ENCODE results near the gene VAV2.

The VAV2 gene, protein sequence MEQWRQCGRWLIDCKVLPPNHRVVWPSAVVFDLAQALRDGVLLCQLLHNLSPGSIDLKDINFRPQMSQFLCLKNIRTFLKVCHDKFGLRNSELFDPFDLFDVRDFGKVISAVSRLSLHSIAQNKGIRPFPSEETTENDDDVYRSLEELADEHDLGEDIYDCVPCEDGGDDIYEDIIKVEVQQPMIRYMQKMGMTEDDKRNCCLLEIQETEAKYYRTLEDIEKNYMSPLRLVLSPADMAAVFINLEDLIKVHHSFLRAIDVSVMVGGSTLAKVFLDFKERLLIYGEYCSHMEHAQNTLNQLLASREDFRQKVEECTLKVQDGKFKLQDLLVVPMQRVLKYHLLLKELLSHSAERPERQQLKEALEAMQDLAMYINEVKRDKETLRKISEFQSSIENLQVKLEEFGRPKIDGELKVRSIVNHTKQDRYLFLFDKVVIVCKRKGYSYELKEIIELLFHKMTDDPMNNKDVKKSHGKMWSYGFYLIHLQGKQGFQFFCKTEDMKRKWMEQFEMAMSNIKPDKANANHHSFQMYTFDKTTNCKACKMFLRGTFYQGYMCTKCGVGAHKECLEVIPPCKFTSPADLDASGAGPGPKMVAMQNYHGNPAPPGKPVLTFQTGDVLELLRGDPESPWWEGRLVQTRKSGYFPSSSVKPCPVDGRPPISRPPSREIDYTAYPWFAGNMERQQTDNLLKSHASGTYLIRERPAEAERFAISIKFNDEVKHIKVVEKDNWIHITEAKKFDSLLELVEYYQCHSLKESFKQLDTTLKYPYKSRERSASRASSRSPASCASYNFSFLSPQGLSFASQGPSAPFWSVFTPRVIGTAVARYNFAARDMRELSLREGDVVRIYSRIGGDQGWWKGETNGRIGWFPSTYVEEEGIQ

DNA sequence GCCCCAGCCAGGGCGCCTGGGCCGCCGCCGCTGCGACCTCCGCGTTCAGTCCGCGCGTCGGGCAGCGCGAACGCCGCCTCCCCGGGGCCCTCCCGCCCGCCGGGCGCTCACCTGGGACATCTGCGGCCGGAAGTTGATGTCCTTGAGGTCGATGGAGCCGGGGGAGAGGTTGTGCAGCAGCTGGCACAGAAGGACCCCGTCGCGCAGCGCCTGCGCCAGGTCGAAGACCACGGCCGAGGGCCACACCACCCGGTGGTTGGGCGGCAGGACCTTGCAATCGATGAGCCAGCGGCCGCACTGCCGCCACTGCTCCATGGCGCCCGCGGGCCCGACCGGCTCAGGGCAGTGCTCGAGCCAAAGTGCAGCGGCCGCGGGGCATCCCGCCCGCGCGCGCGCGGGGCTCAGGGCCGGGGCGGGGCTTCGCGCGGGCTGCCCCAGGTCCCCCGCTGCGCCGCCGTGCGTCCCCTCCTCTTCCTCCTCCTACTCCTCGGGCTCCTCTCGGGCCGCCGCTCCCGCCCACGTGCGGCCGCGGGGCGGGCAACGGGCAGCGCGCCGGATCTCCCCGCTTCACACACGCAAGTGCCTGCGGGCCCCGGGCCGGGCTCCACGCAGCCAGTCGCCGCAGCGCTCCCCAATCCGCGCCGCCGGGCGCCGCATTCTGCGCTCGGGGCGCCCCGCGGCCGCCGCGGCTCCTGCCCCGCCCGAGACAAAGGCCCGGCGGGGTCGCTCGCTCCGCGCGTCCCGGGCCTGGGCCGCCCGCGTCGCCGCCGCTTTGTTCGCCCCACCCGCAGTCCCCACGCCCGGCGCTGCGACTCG, at the start of gene VAV2:
Gene VAV2 (minus strand): TSS at position 361 of the 816 bp plus-strand sequence. CDS start 46 bp downstream, at position 315.
- DNase-seq = peak; percentile 66 to 87 (median 72)

DNA sequence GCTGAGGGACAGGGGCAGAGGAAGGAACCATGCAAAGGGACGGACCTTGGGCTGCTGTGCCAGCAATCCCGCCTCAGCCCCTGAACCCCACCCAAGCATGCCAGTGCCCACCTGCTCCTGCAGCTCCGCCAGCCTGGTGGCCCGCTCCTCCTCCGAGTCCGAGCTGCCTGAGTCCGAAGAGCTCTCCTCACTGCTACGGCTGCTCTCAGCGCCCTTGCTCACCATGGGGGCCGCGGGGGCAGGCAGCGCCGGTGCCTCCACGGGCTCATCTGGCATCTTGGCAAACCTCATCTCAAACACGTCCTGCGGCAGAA, 49.5 kb upstream of the VAV2 start:
- no peak for DNase-seq

DNA sequence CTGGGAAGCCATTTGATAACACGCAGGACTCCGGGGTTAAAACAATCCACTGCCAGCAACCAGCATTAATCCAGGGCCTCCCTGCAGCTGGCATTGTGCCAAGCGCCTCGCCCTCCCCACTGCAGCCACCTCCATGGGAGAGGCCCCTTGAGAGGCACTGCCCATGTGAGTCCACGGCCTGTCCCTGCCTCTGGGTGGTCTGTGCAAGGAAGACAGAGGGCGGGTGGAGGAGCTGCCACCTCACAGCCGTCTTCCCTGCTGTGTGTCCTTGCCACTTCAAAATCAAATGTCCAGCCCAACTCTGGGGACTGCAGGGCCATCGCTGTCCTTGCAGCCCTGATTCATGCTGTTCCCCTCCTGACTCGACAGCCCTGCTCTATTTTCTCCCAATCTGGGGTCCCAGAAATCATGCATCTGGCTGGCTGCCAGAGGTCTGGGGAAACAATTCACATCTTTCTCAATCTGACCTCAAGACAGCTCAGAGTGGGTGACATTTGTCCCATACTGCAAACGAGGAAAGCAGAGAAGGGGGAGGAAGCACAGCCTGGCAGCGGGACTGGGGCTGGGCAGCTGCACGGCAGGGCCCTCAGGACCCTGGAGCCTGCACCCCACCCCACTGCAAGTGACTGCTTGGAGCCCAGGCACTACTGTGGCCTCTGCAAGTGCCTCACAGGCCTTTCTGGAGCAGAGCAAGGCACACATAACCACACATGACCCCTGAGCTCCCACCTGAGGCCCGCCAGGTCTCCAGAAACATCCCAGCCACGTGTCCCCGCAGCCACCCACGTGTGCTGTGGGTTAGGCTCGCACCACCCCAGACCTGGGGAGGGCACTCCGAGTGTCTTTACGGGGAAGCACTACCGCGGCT, 48.9 kb upstream of the VAV2 start:
- DNase-seq = no peak

DNA sequence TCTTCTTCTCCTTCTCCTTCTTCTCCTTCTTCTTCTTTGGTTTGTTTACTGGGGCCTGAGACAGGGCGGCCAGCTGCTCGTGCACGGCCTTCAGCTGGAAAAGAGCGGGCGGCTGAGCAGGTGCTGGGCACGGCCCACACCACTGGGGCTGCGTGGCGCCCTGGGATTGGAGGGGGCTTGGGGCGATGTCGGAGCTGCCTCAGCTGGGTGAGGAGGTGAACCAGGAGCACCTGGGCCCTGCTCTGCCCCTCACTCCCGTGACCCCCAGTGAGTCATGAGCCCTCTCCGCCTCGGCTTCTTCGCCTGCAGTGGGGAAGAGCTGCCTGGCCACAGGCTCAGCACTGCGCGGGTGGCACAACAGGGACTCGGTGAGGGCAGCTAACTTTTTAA, 48.0 kb upstream of the VAV2 start:
- DNase-seq = no peak

DNA sequence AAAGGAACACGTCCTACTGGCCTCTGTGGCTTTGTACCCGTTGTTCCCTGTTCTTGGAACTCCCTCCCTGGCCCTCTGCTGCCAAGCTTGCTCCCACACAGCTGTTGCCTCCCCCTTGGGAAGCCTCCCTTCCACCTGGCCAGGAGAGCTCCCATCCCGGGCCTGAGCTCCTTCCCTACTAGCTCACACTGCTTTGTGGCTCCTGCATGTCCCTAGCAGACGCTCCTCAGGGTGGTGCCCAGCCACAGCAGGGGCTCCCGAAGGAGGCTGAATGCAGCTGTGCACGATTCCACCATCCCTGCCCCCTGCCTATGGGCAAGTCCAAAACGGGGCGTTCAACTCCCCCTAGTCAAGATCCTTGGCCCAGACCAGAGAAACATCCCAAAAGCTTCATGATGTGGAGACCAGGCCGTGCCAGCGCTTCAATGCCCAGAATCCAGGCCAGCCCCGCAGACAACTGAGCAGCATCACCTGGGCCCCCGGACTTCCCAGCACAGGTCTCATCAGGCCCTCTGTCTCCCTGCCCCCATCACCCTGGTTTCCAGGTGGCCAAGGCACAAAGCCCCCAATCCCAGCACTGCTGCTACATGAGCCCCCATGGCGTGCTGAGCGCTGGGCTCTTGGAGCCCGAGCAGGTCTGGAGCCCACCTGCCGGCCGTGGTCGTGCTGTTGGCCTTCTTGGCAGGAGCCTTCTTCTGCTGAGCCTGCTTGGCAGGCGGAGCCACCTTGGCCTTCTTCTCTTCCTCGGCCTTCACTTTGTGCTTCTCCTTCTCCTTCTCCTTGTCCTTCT, 47.5 kb upstream of the VAV2 start:
- DNase-seq = no peak

DNA sequence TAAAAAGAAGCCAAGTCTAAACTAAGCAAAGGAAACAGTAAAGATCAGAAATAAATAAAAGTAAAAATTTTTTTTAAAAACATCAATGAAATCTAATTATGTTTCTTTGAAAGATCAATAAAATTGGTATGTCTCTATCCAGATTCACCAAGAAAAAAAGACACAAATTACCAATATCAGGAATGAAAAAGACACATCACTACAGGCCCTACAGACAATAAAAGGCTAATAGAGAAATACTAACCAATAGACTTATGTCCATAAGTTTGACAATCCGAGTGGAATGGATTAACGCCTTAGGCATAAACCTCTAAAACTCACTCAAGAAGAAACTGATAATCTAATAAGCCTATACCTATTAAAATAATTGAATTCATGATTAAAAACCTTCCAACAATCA, 45.5 kb upstream of the VAV2 start:
- DNase-seq = no peak

DNA sequence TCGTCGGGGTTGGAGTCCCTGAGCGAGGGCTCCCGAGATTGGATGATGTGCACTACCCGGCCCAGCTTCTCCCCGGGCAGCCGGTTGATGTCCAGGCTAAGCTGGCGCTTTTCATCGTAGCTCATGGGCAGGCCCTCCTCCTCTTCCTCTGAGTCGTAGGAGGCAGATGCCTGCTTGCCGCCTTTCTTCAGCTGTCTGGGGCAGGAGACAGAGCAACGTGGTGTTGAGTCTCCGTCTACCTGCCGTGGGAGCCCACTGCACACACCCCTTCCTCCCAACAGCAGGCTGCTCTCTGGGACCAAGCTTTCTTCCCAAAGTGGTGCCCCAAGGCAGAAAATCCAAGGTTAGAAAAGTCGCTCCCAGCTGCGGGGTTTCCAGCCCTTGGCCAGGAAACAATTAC, 44.0 kb upstream of the VAV2 start:
- DNase-seq = no peak

DNA sequence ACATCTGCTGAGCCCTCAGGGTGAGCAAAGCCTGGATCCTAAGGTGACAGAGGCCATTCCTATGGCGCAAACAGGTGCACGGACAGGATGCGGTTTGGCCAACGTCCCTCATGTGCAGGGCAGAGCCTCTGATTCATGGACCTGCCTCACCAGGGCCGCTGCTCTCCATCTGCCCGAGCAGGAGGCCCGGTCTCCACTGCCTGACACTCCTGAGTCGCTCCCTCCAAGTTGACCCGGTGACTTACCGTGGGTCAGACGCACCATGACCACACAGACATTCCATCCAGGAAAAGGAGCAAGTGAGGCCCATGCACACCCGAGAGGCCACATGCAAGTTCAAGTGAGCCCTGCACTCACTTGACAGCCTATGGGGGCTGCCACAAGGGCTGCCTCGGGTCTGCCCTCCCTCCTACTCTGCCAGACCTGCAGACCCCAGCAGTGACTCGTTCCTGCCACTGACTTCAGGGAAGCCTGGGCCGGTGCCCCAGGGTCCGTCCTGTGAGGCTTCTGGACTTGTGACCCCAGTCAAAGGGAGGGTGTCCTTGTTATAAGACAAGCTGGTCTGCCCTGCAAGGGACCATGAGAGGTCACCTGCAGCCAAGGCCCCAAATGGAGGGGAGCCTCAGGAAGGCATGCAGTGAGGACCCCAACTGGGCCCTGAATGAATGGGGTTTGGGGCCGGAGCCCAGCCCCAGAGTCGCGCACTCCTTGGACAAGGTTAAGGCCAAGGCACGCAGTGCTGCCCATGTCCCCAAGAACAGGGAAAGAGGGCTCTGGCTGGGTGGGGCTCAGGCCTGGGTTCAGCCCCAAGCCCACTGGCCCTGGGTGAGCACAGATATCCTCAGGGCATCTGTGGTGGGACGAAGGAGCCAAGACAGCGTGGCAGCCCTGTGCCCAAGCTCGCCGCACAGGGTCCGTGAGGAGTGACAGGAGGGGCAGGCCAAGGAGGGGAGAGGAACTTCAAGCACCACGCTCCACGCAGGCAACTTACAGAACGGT, 43.2 kb upstream of the VAV2 start:
- no peak for DNase-seq

DNA sequence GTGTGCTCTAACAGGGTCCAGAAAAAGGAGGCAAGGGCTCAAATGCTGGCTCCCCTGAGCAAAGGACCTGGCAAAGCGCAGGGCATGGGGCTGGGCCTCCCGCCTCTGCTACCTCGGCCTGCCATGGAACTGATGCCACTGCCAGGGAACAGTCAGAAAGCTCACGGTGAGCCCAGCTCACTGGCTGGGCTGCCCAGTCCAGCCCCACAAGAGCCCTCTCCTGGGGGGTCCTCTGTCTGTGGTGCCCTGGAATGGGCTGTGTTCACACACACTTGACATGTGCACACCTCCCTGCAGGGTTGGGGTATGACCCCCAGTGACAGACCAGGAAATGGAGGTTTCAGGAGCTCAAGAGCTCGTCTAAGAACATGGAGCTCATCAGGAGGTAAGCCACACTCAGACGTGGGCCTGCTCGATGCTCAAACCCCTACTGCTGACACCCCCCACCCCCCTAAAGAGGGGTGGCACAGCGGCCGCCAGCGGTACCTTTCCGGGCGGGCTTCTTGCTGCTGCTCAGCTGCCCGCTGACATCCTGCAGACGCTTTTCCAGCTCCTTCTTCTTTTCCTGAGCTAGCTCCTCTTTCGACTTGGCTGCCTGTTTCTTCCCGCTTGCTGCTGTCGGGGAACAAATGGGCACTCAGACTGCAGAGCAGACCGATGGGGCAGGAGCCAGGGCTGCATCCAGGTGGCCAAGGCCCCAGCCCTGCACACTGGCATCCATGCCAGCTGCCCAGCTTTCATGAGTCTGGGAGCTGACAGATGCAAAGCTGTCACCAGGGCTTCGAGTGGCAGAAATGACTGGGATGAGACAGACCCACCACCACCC, 42.3 kb upstream of the VAV2 start:
- no peak for DNase-seq

DNA sequence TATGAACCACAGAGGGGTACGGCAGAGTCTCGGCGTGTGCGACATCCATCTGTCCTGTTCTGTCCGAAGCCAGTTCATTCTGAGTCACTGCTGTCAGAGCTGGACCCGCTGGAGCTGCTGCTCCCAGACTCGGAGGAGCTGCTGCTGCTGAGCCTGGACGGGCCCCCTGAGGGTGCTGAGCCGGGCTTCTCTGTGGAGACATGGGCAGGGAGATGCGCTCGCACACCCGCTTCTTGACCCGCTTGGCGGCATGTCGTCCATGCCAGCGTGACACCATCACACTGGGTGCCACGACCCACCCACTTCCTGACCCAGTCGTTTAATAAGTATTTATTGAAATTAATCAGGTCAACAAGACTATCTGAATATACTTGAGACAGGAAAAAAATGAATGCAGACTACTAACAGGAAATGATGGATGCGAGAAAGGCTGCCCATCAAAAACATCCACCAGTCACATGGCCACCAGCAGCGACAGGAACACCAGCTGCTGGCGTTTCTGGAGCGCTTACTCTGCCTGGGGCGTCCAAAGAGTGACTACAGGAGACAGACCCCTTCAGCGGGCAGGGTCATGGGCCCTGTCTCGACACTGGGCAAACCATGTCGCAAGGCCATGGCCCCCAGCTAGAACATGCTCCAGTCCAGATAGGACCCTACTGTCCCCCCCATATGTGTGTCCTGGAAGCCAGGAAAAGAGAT, 41.5 kb upstream of the VAV2 start:
- DNase-seq = no peak

DNA sequence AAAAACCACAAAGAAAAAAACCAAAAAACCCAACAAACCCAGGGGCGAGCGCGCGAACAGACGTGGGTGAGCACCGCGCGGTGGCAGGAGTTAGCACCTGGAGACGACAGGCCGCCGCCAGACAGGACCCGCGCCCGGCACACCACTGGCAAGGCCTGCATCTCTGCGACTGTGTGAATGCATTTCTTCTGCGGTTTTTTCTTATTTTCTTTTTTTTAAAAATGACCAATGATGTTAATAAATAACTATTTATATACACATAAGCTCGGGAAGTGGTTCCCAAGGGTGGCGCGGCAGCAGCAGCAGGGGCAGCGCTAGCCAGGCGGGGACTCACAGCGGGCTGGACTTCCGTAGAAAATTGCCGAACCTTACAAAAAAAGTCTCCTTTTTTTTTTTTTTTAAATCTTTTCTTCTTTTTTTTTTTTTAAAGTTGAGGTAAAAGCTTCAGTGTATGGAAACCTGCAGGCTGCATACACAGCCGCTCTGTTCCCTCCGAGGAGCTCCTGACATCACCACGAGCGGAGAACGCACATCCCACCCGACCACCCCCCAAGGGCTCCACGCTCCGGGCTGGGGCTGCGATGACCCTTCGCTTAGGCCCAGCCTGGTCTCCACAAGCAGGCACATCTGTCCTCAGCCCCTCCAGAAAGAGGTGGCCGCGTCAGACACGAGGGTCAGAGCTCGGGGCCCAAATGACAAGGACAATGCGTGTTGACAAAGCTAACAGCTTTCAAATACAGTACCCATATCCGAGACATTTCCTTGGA, 40.5 kb upstream of the VAV2 start:
- no peak for DNase-seq

DNA sequence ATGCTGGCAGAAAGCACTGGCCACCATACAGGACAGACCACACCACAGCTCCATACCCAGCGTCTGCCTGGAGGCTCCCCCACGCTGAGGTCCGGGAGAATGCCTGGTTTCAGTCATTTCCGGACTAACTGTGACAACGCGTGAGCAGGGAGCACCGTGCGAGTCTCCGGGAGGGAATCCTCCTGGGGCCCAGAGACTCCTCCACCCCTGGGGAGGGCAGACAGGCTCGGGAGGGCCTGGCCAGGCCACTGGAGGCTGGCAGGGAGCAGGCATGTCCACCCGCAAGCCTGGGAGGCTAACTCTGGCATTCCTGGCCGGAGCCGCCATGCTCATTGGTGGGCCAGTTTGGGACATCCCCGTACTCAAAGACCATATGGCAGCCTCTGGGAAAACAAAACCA, 39.7 kb upstream of the VAV2 start:
- DNase-seq = no peak

DNA sequence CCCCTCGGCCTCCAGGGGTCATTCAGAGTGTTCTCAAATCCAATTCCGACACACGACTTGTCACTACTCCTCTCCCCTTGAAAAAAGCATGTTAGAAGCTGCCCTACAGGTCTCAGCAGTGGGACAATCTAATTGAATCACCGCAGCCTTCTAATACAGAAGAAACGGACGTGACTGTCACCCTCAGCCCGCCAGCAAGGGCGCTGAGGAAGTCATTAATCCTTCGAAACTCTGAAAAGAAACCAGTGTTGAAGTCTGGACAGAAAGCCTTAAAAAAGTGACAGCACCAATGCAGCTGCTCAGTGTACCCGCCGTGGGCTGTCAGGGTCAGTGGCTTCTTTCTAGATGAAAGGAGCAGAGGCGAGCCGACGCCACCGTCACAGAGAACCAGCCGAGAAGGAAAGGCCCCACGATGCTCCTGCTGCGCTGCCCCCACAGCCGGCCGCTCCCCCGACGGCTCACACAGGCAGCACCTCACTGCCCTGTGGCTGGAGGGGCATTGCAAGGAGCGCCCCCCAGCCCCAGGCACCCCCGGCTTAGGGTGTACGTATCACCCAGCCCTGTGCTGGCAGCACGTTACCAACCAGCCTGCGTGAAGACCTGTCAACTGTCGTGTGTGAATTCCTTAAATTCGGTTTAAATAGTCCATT, 38.8 kb upstream of the VAV2 start:
- DNase-seq = no peak

DNA sequence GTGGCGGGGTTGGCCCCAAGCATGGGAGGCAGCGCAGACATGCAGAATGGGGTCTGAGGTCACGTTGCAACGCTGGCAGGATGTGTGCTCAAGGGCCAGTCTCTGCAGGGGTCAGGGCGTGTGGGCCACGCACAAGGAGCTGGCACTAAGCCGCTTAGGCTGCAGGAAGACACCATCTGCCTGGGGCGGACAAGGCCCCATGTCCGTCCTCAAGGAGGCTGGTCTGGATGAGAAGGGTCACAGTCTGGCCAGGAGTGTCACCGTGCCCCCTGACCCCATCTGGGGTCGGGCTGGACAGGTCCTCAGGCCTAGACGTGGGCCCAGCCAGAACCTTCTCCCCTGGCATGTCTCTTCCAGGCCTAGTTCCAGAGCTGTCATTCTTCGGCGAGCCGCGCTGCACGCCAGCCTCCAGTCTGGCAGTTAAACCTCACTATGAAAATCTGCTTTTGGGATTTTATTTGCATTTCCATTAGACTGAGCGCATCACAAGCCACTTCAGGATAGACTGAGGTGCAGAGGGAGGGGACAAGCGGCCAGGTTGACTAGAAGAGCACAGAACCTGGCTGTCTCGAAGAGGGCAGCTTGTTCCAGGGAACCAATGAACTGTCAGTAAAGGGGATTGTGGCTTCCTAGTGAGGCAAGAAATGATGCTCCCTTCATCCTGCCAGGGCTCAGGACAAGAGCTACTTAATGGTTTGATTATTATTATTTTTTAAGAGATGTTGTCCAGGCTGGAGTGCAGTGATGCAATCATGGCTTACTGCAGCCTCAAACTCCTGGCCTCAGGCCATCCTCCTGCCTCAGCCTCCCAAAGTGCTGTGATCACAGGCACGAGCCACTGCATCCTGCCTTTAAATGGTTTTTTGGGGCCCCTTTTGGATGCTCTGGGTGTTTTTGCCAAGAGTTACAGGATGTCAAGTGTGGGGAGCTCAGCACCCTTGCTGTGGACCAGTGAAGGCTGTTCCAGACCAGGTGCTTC, 37.4 kb upstream of the VAV2 start:
- no peak for DNase-seq

DNA sequence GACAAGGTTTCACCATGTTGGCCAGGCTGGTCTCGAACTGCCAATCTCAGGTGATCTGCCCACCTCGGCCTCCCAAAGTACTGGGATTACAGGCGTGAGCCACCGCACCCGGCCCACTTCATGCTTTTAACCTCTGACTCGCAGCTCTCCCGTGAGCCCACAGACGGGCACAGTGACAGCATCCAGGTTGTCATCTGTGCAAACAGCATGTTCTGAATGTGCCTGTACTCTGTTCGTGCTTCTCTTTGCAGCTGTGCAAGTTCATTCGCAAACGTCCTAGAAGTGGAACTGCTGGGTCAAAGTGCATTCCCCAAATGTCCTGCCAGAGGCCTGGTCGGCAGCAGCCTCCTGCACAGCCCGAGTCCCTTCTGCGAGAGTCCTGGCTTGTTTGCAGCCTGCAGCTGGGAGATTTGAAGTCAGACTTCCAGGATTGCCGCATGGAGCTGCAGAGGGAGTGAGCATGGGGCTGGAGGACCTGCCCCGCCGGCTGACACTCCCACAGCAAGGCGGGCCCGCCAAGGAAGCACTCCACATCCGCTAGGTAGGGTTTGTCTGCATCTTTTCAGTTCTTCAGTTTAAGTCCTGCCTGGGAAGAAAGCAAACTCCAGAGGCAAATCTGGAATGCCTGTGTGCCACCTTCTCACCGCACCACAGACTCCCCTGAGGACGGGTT, 36.6 kb upstream of the VAV2 start:
- no peak for DNase-seq
